Memory B cell (primary cell): ENCODE measurements around the gene TALDO1.
"Not testable (repeated sequence)": the region's sequence is repeated elsewhere in the genome, so short reads cannot be mapped to it uniquely, and the experiment has no call there.

Experiments
- ATAC-seq: fragments of 150-1000 bp; cut with Tn5 transposase; 2 replicates; pipeline ENCODE4 v1.10.0; 2021; ENCODE audit warnings: low read depth, mild to moderate bottlenecking, moderate library complexity
- DNase-seq, 2 donors: peaks; one replicate each; pipeline ENCODE4 v3.0.0; 2022; ENCODE audit warnings: low spot score in 2 of 2
- H3K27ac Mint-ChIP-seq: one replicate; pipeline ENCODE4 v1.8.0; 2022; ENCODE audit warnings: mild to moderate bottlenecking, moderate library complexity, mixed read lengths
- H3K27me3 Mint-ChIP-seq: one replicate; pipeline ENCODE4 v1.8.0; 2022; ENCODE audit warnings: mixed read lengths
- H3K36me3 Mint-ChIP-seq: one replicate; pipeline ENCODE4 v1.8.0; 2022; ENCODE audit warnings: mild to moderate bottlenecking, mixed read lengths
- H3K4me1 Mint-ChIP-seq: one replicate; pipeline ENCODE4 v1.8.0; 2022; ENCODE audit warnings: mixed read lengths
- H3K4me3 Mint-ChIP-seq: one replicate; pipeline ENCODE4 v1.8.0; 2022; ENCODE audit warnings: mild to moderate bottlenecking, moderate library complexity, mixed read lengths
- H3K9me3 Mint-ChIP-seq: one replicate; pipeline ENCODE4 v1.8.0; 2022; ENCODE audit warnings: mixed read lengths

Gene TALDO1

GRCh38 chr11:737899-738298 lies 9.4 kb upstream of the TALDO1 start:
- H3K27me3 Mint-ChIP-seq: peaks cover 12% of the 10 kb centered on the region
- peak; percentile 52 for ATAC-seq
- not testable (repeated sequence) for H3K9me3 Mint-ChIP-seq, H3K27ac Mint-ChIP-seq, H3K36me3 Mint-ChIP-seq, H3K4me1 Mint-ChIP-seq, DNase-seq
- peak overlapping the region; percentile 66 for H3K4me3 Mint-ChIP-seq

GRCh38 chr11:742156-742546 lies 5.1 kb upstream of the TALDO1 start:
- DNase-seq: no peak
- peaks cover 10% of the 10 kb centered on the region for H3K4me1 Mint-ChIP-seq
- no peaks in the 10 kb centered on the region for H3K9me3 Mint-ChIP-seq
- H3K27ac Mint-ChIP-seq: no peak overlapping the region
- no peak for ATAC-seq
- H3K4me3 Mint-ChIP-seq: no peak overlapping the region
- peaks cover 9% of the 10 kb centered on the region for H3K27me3 Mint-ChIP-seq
- no peaks in the 10 kb centered on the region for H3K36me3 Mint-ChIP-seq

GRCh38 chr11:742571-743201 lies 4.6 kb upstream of the TALDO1 start:
- DNase-seq (no peak), ATAC-seq (no peak)
- no peak overlapping the region for H3K27ac Mint-ChIP-seq
- peaks cover 6% of the 10 kb centered on the region for H3K4me1 Mint-ChIP-seq
- no peaks in the 10 kb centered on the region for H3K36me3 Mint-ChIP-seq
- peaks cover 6% of the 10 kb centered on the region for H3K27me3 Mint-ChIP-seq
- H3K4me3 Mint-ChIP-seq: no peak overlapping the region
- H3K9me3 Mint-ChIP-seq: no peaks in the 10 kb centered on the region

GRCh38 chr11:745428-745827 lies 1.8 kb upstream of the TALDO1 start:
- Mint-ChIP-seq H3K27me3 (no peaks in the 10 kb centered on the region), H3K4me3 (no peak overlapping the region), H3K36me3 (no peaks in the 10 kb centered on the region), H3K9me3 (no peaks in the 10 kb centered on the region), H3K4me1 (peaks cover 10% of the 10 kb centered on the region), H3K27ac (no peak overlapping the region)
- DNase-seq: no peak
- ATAC-seq: no peak

- peak overlapping the region; percentile 88 for H3K4me3 Mint-ChIP-seq
- H3K27me3 Mint-ChIP-seq: no peaks in the 10 kb centered on the region
- no peaks in the 10 kb centered on the region for H3K9me3 Mint-ChIP-seq
- H3K36me3 Mint-ChIP-seq: no peaks in the 10 kb centered on the region
- peaks cover 10% of the 10 kb centered on the region for H3K4me1 Mint-ChIP-seq
- no peak overlapping the region for H3K27ac Mint-ChIP-seq
- ATAC-seq (peak; percentile 37), DNase-seq (no peak)
Observed at GRCh38 chr11:746289-747157, 741 bp upstream of the TALDO1 start.

- Mint-ChIP-seq H3K27ac (no peak overlapping the region), H3K9me3 (no peaks in the 10 kb centered on the region), H3K36me3 (no peaks in the 10 kb centered on the region), H3K27me3 (no peaks in the 10 kb centered on the region), H3K4me1 (peaks cover 10% of the 10 kb centered on the region), H3K4me3 (peak overlapping the region; percentile 88)
- DNase-seq: no peak
- ATAC-seq: no peak
Observed at GRCh38 chr11:748007-748359, 719 bp downstream of the TALDO1 start.

GRCh38 chr11:749731-750130 lies 2.5 kb downstream of the TALDO1 start:
- Mint-ChIP-seq H3K4me3 (no peak overlapping the region), H3K27ac (no peak overlapping the region)
- no peak for DNase-seq

GRCh38 chr11:760236-760635 lies 13.0 kb downstream of the TALDO1 start:
- DNase-seq: no peak
- Mint-ChIP-seq H3K27ac (no peak overlapping the region), H3K27me3 (no peaks in the 10 kb centered on the region), H3K4me3 (no peak overlapping the region), H3K4me1 (peaks cover 2% of the 10 kb centered on the region), H3K36me3 (peaks cover 12% of the 10 kb centered on the region), H3K9me3 (no peaks in the 10 kb centered on the region)
- ATAC-seq: no peak

More at GRCh38 chr11:749731-750130, 2.5 kb downstream of the TALDO1 start:
- no peak for ATAC-seq
- Mint-ChIP-seq H3K4me1 (peaks cover 10% of the 10 kb centered on the region), H3K9me3 (no peaks in the 10 kb centered on the region), H3K27me3 (no peaks in the 10 kb centered on the region), H3K36me3 (no peaks in the 10 kb centered on the region)

- no peak for ATAC-seq
- no peak for DNase-seq
- Mint-ChIP-seq H3K9me3 (no peaks in the 10 kb centered on the region), H3K27me3 (no peaks in the 10 kb centered on the region), H3K36me3 (peaks cover 12% of the 10 kb centered on the region), H3K27ac (no peak overlapping the region), H3K4me3 (no peak overlapping the region), H3K4me1 (peaks cover 2% of the 10 kb centered on the region)
Observed at GRCh38 chr11:761526-762108, 14.4 kb downstream of the TALDO1 start.

GRCh38 chr11:762421-763072 lies 15.3 kb downstream of the TALDO1 start:
- Mint-ChIP-seq H3K4me1 (no peaks in the 10 kb centered on the region), H3K27ac (no peak overlapping the region), H3K27me3 (no peaks in the 10 kb centered on the region), H3K4me3 (no peak overlapping the region), H3K36me3 (peaks cover 7% of the 10 kb centered on the region), H3K9me3 (no peaks in the 10 kb centered on the region)
- DNase-seq: no peak
- ATAC-seq: no peak

- H3K4me1 Mint-ChIP-seq: no peaks in the 10 kb centered on the region
- no peak overlapping the region for H3K27ac Mint-ChIP-seq
- H3K4me3 Mint-ChIP-seq: no peak overlapping the region
- H3K9me3 Mint-ChIP-seq: no peaks in the 10 kb centered on the region
- peaks cover 5% of the 10 kb centered on the region for H3K36me3 Mint-ChIP-seq
- DNase-seq (no peak), ATAC-seq (no peak)
- no peaks in the 10 kb centered on the region for H3K27me3 Mint-ChIP-seq
Observed at GRCh38 chr11:763073-763463, 15.8 kb downstream of the TALDO1 start.

GRCh38 chr11:763549-764321 lies 16.5 kb downstream of the TALDO1 start:
- Mint-ChIP-seq H3K27ac (no peak overlapping the region), H3K9me3 (no peaks in the 10 kb centered on the region), H3K36me3 (peaks cover 5% of the 10 kb centered on the region), H3K27me3 (no peaks in the 10 kb centered on the region), H3K4me1 (no peaks in the 10 kb centered on the region), H3K4me3 (no peak overlapping the region)
- no peak for DNase-seq
- ATAC-seq: no peak

GRCh38 chr11:764322-765024 lies 17.2 kb downstream of the TALDO1 start:
- Mint-ChIP-seq H3K27ac (no peak overlapping the region), H3K9me3 (no peaks in the 10 kb centered on the region), H3K4me3 (no peak overlapping the region), H3K4me1 (no peaks in the 10 kb centered on the region), H3K36me3 (peaks cover 5% of the 10 kb centered on the region), H3K27me3 (no peaks in the 10 kb centered on the region)
- DNase-seq (no peak), ATAC-seq (no peak)
